IPS-18c (cell line): ENCODE results near the gene STMN3.
"Not testable (repeated sequence)": the region's sequence is repeated elsewhere in the genome, so short reads cannot be mapped to it uniquely, and the experiment has no call there.

Source experiments
- H3K4me3 ChIP-seq: 2 replicates; pipeline ENCODE4 v1.7.0; 2013; ENCODE audit warnings: low read depth, mild to moderate bottlenecking, low read length, moderate library complexity; ENCODE audit not compliant: insufficient read depth
- H3K9me3 ChIP-seq: one replicate; pipeline ENCODE4 v1.6.1; 2013; ENCODE audit warnings: mild to moderate bottlenecking, low read length, moderate library complexity; ENCODE audit not compliant: control insufficient read depth, insufficient read depth

STMN3 gene

GRCh38 chr20:63682384-63683139 is 29.3 kb upstream of the STMN3 start:
- H3K4me3 ChIP-seq: no peak overlapping the region
- H3K9me3 ChIP-seq: peaks cover 2% of the 10 kb centered on the region

GRCh38 chr20:63681609-63682142 is 28.5 kb upstream of the STMN3 start:
- Histone ChIP-seq H3K4me3 (no peak overlapping the region), H3K9me3 (peaks cover 2% of the 10 kb centered on the region)

DNA sequence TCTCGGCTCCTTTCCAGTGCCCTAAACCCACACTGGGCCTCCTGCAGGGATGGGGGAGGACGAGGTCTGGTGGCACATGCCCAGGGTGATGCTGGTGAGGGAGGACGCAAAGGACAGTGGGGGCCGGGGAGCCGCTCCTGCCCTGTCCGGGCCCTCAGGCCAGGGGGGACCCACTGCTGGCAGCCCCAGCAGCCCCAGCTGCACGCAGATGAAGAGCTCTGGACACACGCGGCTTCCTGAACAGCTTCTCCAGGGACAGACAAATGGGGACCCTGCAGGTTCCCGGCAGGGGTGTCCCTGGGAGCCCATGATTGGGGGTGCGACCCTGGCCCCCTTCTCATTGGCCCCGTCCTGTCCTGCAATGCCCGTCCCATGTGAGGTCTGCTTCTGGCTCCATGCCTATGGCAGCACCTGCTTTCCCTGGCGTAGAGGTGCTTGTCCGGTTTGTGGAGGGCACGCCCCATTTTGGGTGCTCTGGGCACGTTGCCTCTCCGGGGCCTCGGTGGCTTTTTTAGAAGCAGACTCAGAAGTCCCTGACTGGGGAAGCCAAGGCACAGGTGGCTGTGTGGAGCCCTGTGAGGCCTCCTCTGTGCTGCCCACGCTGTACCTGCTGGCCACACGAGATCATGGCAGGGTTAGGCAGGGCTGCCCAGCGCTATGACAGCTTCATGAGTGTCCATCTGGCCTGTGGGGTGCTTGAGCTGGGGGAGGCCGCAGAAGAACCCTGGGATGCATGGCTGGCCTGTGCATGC is 27.8 kb upstream of the STMN3 start:
- H3K4me3 ChIP-seq: no peak overlapping the region
- H3K9me3 ChIP-seq: peaks cover 2% of the 10 kb centered on the region

GRCh38 chr20:63680427-63680826 is 27.2 kb upstream of the STMN3 start:
- peaks cover 2% of the 10 kb centered on the region for H3K9me3 ChIP-seq
- H3K4me3 ChIP-seq: no peak overlapping the region

DNA sequence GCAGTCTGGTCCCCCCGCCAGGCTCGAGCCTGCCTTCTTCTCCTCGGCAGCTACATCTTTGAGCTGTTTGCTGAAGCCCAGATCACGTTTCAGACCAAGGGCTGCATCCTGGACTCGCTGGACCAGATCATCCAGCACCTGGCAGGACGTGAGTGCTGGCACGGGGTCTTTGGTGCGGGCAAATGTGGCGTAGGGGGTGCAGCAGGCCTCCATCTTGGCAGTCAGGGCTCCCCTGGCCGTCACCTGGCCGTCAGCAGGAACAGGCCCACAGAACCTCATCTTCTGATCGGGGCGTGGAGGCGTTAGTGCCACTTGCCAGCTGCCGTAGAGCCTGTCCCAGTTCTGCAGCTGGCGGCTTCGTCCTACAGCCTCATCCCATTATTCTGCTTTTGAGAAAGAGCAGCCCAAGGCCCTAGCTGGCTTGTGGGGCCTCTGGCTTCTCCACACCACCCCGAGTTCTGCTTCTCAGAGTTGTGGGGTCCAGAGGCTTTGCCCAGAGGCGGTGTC is 26.6 kb upstream of the STMN3 start:
- Histone ChIP-seq H3K9me3 (peaks cover 2% of the 10 kb centered on the region), H3K4me3 (no peak overlapping the region)

- no peak overlapping the region for H3K4me3 ChIP-seq
- H3K9me3 ChIP-seq: no peaks in the 10 kb centered on the region
Observed at GRCh38 chr20:63678667-63679465, 25.6 kb upstream of the STMN3 start.

GRCh38 chr20:63678071-63678470 is 24.8 kb upstream of the STMN3 start:
- Histone ChIP-seq H3K9me3 (no peaks in the 10 kb centered on the region), H3K4me3 (no peak overlapping the region)

GRCh38 chr20:63675681-63676368 is 22.6 kb upstream of the STMN3 start:
- no peaks in the 10 kb centered on the region for H3K9me3 ChIP-seq
- H3K4me3 ChIP-seq: no peak overlapping the region

DNA sequence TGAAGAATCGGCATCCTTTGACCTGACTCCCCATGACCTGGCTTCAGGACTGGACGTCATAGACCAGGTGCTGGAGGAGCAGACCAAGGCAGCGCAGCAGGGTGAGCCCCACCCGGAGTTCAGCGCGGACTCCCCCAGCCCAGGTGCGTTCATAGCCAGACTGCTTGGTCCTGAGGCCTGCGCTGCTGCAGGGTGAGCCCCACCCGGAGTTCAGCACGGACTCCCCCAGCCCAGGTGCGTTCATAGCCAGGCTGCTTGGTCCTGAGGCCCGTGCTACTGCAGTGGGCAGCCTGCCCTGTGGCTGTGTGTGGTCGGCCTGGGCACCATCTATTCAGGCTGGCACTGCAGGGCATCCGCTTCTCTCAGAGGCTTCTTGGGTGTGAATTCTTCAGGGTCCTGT is 20.7 kb upstream of the STMN3 start:
- no peak overlapping the region for H3K4me3 ChIP-seq
- H3K9me3 ChIP-seq: no peaks in the 10 kb centered on the region

GRCh38 chr20:63672666-63673065 is 19.4 kb upstream of the STMN3 start:
- Histone ChIP-seq H3K4me3 (no peak overlapping the region), H3K9me3 (no peaks in the 10 kb centered on the region)

DNA sequence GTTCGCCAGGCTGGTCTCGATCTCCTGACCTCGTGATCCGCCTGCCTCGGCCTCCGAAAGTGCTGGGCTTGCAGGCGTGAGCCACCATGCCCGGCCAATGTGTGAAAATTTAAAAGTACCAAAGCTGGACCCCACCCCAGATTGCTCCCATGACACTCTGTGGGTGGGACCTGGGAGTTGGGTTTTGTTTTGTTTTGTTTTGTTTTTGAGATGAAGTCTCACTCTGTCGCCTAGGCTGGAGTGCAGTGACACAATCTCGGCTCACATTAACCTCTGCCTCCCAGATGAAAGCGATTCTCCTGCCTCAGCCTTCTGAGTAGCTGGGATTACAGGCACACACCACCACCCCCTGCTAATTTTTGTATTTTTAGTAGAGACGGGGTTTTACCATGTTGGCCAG is 18.5 kb upstream of the STMN3 start:
- not testable (repeated sequence) for H3K4me3 ChIP-seq, H3K9me3 ChIP-seq

DNA sequence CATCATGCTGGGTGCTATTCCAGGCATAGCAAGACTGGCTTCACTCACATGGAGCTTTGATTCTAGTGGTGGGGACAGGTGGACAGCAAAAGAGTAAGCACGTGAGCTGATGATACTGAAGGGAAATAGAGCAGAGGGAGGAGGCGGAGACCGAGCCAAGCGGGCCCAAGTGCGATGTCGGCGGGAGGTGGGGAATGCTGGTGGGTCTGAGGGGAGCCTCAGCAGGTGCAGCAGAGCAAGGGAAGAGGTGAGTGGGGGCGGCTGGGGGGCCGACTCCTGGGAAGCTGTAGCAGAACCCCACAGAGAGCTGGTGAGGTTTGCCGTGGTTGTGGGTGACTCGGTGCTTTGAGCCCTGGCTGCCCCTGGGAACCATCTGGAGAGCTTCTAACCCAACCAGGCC is 15.1 kb upstream of the STMN3 start:
- H3K4me3 ChIP-seq: no peak overlapping the region
- no peaks in the 10 kb centered on the region for H3K9me3 ChIP-seq

DNA sequence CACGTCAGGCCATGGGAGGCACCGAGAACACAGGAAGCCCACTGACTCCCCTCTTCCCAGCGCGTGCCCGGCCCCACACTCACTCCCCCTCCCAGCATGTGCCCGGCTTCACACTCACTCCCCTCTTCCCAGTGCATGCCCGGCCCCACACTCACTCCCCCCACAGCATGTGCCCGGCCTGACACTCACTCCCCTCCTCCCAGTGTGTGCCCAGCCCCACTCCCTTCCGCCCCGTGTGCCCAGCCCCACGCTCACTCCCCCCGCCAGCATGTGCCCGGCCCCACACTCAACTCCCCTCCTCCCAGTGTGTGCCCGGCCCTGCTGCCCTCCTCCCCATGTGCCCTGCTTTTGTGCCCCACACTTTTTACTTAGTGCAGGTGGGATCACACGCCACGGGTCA is 14.6 kb upstream of the STMN3 start:
- Histone ChIP-seq H3K9me3 (no peaks in the 10 kb centered on the region), H3K4me3 (no peak overlapping the region)

DNA sequence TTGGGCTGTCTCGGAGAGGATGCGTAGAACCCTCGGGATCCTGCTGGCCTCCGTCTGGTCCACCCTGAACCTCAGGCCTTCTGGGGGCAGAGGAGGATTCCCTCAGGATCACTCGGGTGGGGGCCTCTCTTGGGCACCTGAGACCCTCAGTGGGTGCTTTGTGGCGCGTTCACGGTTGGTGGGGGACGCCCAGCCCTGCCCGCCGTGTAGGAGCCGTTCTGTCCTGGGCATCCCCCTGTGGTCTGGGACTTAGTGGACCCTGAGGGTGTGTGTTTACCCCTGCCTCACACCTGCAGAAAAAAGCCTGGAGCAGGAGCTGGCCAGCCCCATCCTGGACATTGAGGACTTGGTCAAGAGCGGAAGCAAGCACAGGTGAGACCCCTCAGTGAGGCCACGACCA is 12.5 kb upstream of the STMN3 start:
- no peak overlapping the region for H3K4me3 ChIP-seq
- no peaks in the 10 kb centered on the region for H3K9me3 ChIP-seq

GRCh38 chr20:63664861-63665594 is 11.8 kb upstream of the STMN3 start:
- Histone ChIP-seq H3K9me3 (no peaks in the 10 kb centered on the region), H3K4me3 (no peak overlapping the region)

- Histone ChIP-seq H3K4me3 (no peak overlapping the region), H3K9me3 (no peaks in the 10 kb centered on the region)
Observed at GRCh38 chr20:63664143-63664851, 11.1 kb upstream of the STMN3 start.
